ENCODE results near the gene HGFAC.

DNA sequence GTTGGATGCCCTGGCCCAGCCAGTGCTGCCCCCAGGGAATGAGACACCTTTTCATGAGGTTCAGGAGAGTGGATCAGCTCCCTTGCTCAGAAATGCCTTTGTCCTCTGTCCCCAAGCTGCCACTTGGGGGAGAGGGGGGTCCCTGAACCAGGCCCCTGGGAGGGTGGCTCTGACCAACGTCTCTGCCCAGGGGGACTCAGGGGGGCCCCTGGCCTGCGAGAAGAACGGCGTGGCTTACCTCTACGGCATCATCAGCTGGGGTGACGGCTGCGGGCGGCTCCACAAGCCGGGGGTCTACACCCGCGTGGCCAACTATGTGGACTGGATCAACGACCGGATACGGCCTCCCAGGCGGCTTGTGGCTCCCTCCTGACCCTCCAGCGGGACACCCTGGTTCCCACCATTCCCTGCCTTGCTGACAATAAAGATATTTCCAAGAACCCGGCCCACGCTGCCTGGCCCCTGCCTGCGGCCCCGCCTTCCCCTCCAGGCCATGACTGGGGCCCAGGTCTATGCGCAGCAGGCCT is 7.3 kb downstream of the HGFAC start:
- TF ChIP-seq, protein P1, sequence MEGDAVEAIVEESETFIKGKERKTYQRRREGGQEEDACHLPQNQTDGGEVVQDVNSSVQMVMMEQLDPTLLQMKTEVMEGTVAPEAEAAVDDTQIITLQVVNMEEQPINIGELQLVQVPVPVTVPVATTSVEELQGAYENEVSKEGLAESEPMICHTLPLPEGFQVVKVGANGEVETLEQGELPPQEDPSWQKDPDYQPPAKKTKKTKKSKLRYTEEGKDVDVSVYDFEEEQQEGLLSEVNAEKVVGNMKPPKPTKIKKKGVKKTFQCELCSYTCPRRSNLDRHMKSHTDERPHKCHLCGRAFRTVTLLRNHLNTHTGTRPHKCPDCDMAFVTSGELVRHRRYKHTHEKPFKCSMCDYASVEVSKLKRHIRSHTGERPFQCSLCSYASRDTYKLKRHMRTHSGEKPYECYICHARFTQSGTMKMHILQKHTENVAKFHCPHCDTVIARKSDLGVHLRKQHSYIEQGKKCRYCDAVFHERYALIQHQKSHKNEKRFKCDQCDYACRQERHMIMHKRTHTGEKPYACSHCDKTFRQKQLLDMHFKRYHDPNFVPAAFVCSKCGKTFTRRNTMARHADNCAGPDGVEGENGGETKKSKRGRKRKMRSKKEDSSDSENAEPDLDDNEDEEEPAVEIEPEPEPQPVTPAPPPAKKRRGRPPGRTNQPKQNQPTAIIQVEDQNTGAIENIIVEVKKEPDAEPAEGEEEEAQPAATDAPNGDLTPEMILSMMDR (IDR thresholded peaks at IDR 0.05) = no peak
- TF ChIP-seq POLR2AphosphoS5 (IDR thresholded peaks at IDR 0.05) = no peak

Measured in sigmoid colon (tissue), 4 donors.